Measurements from ENCODE around the gene TTC7B. TPM values are rescaled to one million over a fixed set of nuclear protein-coding genes. Genes with fewer than 3 reads are reported as not detected.

The TTC7B gene
- polyA plus RNA-seq, 1 donor (not counting 4 experiments of a cell fraction or from before 2014, with no cell fraction given) = 21.4 TPM

- H3K36me3 ChIP-seq (ENCODE audit: control insufficient read depth in 2 of 2, extremely low read depth in 1 of 2, insufficient read depth in 2 of 2, low read length in 2 of 2) = no peaks in the 10 kb centered on the region
- no peaks in the 10 kb centered on the region for H3K27me3 ChIP-seq (ENCODE audit: control insufficient read depth, extremely low read depth, insufficient read depth, low read length)
- H3K9me1 ChIP-seq (ENCODE audit: control insufficient read depth, extremely low read depth, insufficient read depth, low read length) = no peaks in the 10 kb centered on the region
- H2AFZ ChIP-seq (ENCODE audit: control insufficient read depth, low read length) = no peak overlapping the region
- H3K4me2 ChIP-seq (ENCODE audit: control insufficient read depth, extremely low read depth, insufficient read depth, low read depth, low read length) = no peak overlapping the region
- no peak overlapping the region for H3K27ac ChIP-seq (ENCODE audit: control insufficient read depth, insufficient read depth, low read length)
- dilution Hi-C loops (cut with MboI; ENCODE audit: extremely low pct_ligation_motif_present, low sequenced_read_pairs) = no loop called here
- no peaks in the 10 kb centered on the region for H3K9me3 ChIP-seq (ENCODE audit: control insufficient read depth, low read depth, low read length)
- H3K9ac ChIP-seq (ENCODE audit: control insufficient read depth, extremely low read depth, insufficient read depth, low read length) = no peak overlapping the region
- FAIRE-seq (no peak), DNase-seq (ENCODE audit: low read depth, low spot score) (no peak)
- no peaks in the 10 kb centered on the region for H4K20me1 ChIP-seq (ENCODE audit: control insufficient read depth, extremely low read depth, insufficient read depth, low read length)
- no peak overlapping the region for H3K4me3 ChIP-seq (ENCODE audit: control insufficient read depth in 2 of 3, extremely low read depth in 1 of 3, insufficient read depth in 2 of 3, low read depth in 1 of 3, low read length in 3 of 3)
- no peaks in the 10 kb centered on the region for H3K4me1 ChIP-seq (ENCODE audit: control insufficient read depth, extremely low read depth, insufficient read depth, low read length)
- TF ChIP-seq EZH2 (IDR thresholded peaks at IDR 0.05; ENCODE audit: low read length) = no peak
- TF ChIP-seq, protein P1, sequence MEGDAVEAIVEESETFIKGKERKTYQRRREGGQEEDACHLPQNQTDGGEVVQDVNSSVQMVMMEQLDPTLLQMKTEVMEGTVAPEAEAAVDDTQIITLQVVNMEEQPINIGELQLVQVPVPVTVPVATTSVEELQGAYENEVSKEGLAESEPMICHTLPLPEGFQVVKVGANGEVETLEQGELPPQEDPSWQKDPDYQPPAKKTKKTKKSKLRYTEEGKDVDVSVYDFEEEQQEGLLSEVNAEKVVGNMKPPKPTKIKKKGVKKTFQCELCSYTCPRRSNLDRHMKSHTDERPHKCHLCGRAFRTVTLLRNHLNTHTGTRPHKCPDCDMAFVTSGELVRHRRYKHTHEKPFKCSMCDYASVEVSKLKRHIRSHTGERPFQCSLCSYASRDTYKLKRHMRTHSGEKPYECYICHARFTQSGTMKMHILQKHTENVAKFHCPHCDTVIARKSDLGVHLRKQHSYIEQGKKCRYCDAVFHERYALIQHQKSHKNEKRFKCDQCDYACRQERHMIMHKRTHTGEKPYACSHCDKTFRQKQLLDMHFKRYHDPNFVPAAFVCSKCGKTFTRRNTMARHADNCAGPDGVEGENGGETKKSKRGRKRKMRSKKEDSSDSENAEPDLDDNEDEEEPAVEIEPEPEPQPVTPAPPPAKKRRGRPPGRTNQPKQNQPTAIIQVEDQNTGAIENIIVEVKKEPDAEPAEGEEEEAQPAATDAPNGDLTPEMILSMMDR (optimal IDR thresholded peaks at IDR 0.05 in 1 of 3, IDR thresholded peaks at IDR 0.05 in 1 of 3, conservative IDR thresholded peaks at IDR 0.05 in 1 of 3; ENCODE audit: extremely low read depth in 1 of 3, insufficient read depth in 2 of 3, low read length in 3 of 3) = no peak
- H3K79me2 ChIP-seq (ENCODE audit: control insufficient read depth, insufficient read depth, low read length) = no peaks in the 10 kb centered on the region
Observed at GRCh38 chr14:90483117-90483516, 333.1 kb downstream of the TTC7B start.

- Histone ChIP-seq H3K9me1 (ENCODE audit: control insufficient read depth, extremely low read depth, insufficient read depth, low read length) (no peaks in the 10 kb centered on the region), H3K79me2 (ENCODE audit: control insufficient read depth, insufficient read depth, low read length) (no peaks in the 10 kb centered on the region), H3K9me3 (ENCODE audit: control insufficient read depth, low read depth, low read length) (no peaks in the 10 kb centered on the region), H3K4me1 (ENCODE audit: control insufficient read depth, extremely low read depth, insufficient read depth, low read length) (no peaks in the 10 kb centered on the region), H3K4me2 (ENCODE audit: control insufficient read depth, extremely low read depth, insufficient read depth, low read depth, low read length) (no peak overlapping the region), H2AFZ (ENCODE audit: control insufficient read depth, low read length) (no peak overlapping the region), H3K4me3 (ENCODE audit: control insufficient read depth in 2 of 3, extremely low read depth in 1 of 3, insufficient read depth in 2 of 3, low read depth in 1 of 3, low read length in 3 of 3) (no peak overlapping the region), H3K27me3 (ENCODE audit: control insufficient read depth, extremely low read depth, insufficient read depth, low read length) (no peaks in the 10 kb centered on the region), H3K27ac (ENCODE audit: control insufficient read depth, insufficient read depth, low read length) (no peak overlapping the region), H3K36me3 (ENCODE audit: control insufficient read depth in 2 of 2, extremely low read depth in 1 of 2, insufficient read depth in 2 of 2, low read length in 2 of 2) (no peaks in the 10 kb centered on the region), H4K20me1 (ENCODE audit: control insufficient read depth, extremely low read depth, insufficient read depth, low read length) (no peaks in the 10 kb centered on the region), H3K9ac (ENCODE audit: control insufficient read depth, extremely low read depth, insufficient read depth, low read length) (no peak overlapping the region)
- dilution Hi-C loops (cut with MboI; ENCODE audit: extremely low pct_ligation_motif_present, low sequenced_read_pairs) = no loop called here
- FAIRE-seq (no peak), DNase-seq (ENCODE audit: low read depth, low spot score) (no peak)
- TF ChIP-seq, protein P1 (optimal IDR thresholded peaks at IDR 0.05 in 1 of 3, IDR thresholded peaks at IDR 0.05 in 1 of 3, conservative IDR thresholded peaks at IDR 0.05 in 1 of 3; ENCODE audit: extremely low read depth in 1 of 3, insufficient read depth in 2 of 3, low read length in 3 of 3) = no peak
- no peak for TF ChIP-seq EZH2 (IDR thresholded peaks at IDR 0.05; ENCODE audit: low read length)
Observed at GRCh38 chr14:90475298-90475697, 340.9 kb downstream of the TTC7B start.

Other genes with a start within 250 kb of the TTC7B start
- gene RPS6KA5, start 244.2 kb upstream of the TTC7B start, polyA plus RNA-seq = 1.4 to 2.9 TPM (median 2.6 TPM) in 3 replicates

Data from keratinocyte (primary cell).